Measurements from ENCODE around the gene WDR27.

WDR27 gene

GRCh38 chr6:169510871-169511270, 191.0 kb downstream of the WDR27 start:
- no peak for DNase-seq
- Mint-ChIP-seq H3K27me3 (ENCODE audit: low read depth, poor library complexity) (no peaks in the 10 kb centered on the region), H3K9me3 (peaks cover 25% of the 10 kb centered on the region), H3K36me3 (ENCODE audit: low read depth) (peaks cover 18% of the 10 kb centered on the region), H3K4me1 (no peaks in the 10 kb centered on the region), H3K4me3 (no peak overlapping the region), H3K27ac (no peak overlapping the region)
- TF ChIP-seq CTCF (IDR thresholded peaks at IDR 0.05), result no peak

GRCh38 chr6:169508452-169508851, 193.4 kb downstream of the WDR27 start:
- Mint-ChIP-seq H3K9me3 (peaks cover 25% of the 10 kb centered on the region), H3K36me3 (ENCODE audit: low read depth) (peaks cover 23% of the 10 kb centered on the region), H3K4me1 (no peaks in the 10 kb centered on the region), H3K4me3 (no peak overlapping the region), H3K27me3 (ENCODE audit: low read depth, poor library complexity) (no peaks in the 10 kb centered on the region), H3K27ac (no peak overlapping the region)
- no peak for DNase-seq
- no peak for TF ChIP-seq CTCF (IDR thresholded peaks at IDR 0.05)

- TF ChIP-seq CTCF (IDR thresholded peaks at IDR 0.05), result no peak
- no peak overlapping the region for H3K4me3 Mint-ChIP-seq
- peaks cover 30% of the 10 kb centered on the region for H3K36me3 Mint-ChIP-seq (ENCODE audit: low read depth)
- H3K27ac Mint-ChIP-seq, result no peak overlapping the region
- peaks cover 10% of the 10 kb centered on the region for H3K9me3 Mint-ChIP-seq
- no peaks in the 10 kb centered on the region for H3K4me1 Mint-ChIP-seq
- no peak for DNase-seq
- no peaks in the 10 kb centered on the region for H3K27me3 Mint-ChIP-seq (ENCODE audit: low read depth, poor library complexity)
Observed at GRCh38 chr6:169503422-169504152, 198.2 kb downstream of the WDR27 start.

- no peak for DNase-seq
- Mint-ChIP-seq H3K27ac (no peak overlapping the region), H3K36me3 (ENCODE audit: low read depth) (peaks cover 20% of the 10 kb centered on the region), H3K4me3 (no peak overlapping the region), H3K4me1 (no peaks in the 10 kb centered on the region), H3K27me3 (ENCODE audit: low read depth, poor library complexity) (no peaks in the 10 kb centered on the region), H3K9me3 (no peaks in the 10 kb centered on the region)
- no peak for TF ChIP-seq CTCF (IDR thresholded peaks at IDR 0.05)
Observed at GRCh38 chr6:169502445-169502844, 199.4 kb downstream of the WDR27 start.

GRCh38 chr6:169501777-169502313, 200.0 kb downstream of the WDR27 start:
- no peak for TF ChIP-seq CTCF (IDR thresholded peaks at IDR 0.05)
- Mint-ChIP-seq H3K4me3 (no peak overlapping the region), H3K4me1 (no peaks in the 10 kb centered on the region), H3K27ac (no peak overlapping the region), H3K27me3 (ENCODE audit: low read depth, poor library complexity) (no peaks in the 10 kb centered on the region), H3K36me3 (ENCODE audit: low read depth) (peaks cover 20% of the 10 kb centered on the region), H3K9me3 (no peaks in the 10 kb centered on the region)
- DNase-seq, result no peak

- DNase-seq, result no peak
- Mint-ChIP-seq H3K27me3 (ENCODE audit: low read depth, poor library complexity) (no peaks in the 10 kb centered on the region), H3K4me1 (no peaks in the 10 kb centered on the region), H3K36me3 (ENCODE audit: low read depth) (peaks cover 20% of the 10 kb centered on the region), H3K4me3 (no peak overlapping the region), H3K9me3 (peaks cover under 1% of the 10 kb centered on the region), H3K27ac (no peak overlapping the region)
- no peak for TF ChIP-seq CTCF (IDR thresholded peaks at IDR 0.05)
Observed at GRCh38 chr6:169501128-169501527, 200.7 kb downstream of the WDR27 start.

Measured in nephron progenitor cell (in vitro differentiated cells).